ENCODE results near the gene SCNN1B.

DNA sequence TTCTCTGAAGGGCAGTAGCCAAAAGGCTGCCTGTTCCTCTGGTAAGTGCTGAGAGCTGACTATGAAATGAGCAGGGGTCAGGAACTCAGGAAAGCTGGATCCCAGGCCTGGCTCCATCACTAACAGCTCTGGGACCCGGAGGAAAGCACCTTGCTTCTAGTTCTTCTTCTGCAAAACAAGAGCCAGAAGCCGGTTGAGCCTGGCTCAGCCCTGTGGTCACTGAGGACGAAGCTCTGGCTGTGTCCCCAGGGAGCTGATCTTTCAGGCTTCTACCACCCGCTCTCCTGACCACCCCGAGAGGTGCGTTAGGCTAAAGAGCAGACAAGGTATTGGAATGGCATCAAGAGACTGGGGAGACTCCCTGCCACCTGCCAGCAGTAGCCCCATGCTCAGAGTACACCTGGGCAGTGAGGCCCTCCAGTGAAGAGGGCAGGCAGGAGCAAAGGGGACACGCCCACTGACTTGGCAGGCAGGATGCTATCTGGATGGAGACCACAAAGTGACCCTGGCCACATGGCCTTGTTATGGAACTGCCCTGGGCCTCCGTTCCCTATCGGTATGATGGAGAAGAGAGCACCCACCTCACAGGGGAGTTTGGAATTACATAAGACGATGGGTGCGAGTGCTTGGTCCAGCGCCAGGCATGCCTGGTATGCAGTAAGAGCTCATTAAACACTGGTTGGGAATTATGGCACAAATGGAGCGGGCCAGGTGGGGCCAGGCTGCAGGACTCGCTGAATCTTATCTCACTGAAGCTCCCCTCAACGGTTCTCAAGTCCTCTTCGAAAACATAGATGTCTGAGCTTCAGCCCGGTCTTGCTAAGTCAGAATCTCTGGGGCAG, 89.5 kb downstream of the SCNN1B start:
- TF ChIP-seq, protein P1, sequence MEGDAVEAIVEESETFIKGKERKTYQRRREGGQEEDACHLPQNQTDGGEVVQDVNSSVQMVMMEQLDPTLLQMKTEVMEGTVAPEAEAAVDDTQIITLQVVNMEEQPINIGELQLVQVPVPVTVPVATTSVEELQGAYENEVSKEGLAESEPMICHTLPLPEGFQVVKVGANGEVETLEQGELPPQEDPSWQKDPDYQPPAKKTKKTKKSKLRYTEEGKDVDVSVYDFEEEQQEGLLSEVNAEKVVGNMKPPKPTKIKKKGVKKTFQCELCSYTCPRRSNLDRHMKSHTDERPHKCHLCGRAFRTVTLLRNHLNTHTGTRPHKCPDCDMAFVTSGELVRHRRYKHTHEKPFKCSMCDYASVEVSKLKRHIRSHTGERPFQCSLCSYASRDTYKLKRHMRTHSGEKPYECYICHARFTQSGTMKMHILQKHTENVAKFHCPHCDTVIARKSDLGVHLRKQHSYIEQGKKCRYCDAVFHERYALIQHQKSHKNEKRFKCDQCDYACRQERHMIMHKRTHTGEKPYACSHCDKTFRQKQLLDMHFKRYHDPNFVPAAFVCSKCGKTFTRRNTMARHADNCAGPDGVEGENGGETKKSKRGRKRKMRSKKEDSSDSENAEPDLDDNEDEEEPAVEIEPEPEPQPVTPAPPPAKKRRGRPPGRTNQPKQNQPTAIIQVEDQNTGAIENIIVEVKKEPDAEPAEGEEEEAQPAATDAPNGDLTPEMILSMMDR (conservative IDR thresholded peaks at IDR 0.05; ENCODE audit: low read depth, low read length) = no peak
- no peak for TF ChIP-seq EZH2 (IDR thresholded peaks at IDR 0.05; ENCODE audit: borderline replicate concordance, low read depth, low read length, poor library complexity, severe bottlenecking)
